A549 treated with Hydrocortisone at 1 μM for 4 hours (cell line): ENCODE data around the gene ARID4B. TPM values are rescaled to one million over a fixed set of nuclear protein-coding genes. Genes with fewer than 3 reads are reported as not detected.

Source experiments
- total RNA-seq: library from RNA; stranded (reverse); fragments of 200-300 nt; extraction: Qiagen RNA extraction; gene quantifications from 5 replicates; pipeline ENCODE4 v1.2.3, GENCODE V29; 2022

Gene ARID4B, protein sequence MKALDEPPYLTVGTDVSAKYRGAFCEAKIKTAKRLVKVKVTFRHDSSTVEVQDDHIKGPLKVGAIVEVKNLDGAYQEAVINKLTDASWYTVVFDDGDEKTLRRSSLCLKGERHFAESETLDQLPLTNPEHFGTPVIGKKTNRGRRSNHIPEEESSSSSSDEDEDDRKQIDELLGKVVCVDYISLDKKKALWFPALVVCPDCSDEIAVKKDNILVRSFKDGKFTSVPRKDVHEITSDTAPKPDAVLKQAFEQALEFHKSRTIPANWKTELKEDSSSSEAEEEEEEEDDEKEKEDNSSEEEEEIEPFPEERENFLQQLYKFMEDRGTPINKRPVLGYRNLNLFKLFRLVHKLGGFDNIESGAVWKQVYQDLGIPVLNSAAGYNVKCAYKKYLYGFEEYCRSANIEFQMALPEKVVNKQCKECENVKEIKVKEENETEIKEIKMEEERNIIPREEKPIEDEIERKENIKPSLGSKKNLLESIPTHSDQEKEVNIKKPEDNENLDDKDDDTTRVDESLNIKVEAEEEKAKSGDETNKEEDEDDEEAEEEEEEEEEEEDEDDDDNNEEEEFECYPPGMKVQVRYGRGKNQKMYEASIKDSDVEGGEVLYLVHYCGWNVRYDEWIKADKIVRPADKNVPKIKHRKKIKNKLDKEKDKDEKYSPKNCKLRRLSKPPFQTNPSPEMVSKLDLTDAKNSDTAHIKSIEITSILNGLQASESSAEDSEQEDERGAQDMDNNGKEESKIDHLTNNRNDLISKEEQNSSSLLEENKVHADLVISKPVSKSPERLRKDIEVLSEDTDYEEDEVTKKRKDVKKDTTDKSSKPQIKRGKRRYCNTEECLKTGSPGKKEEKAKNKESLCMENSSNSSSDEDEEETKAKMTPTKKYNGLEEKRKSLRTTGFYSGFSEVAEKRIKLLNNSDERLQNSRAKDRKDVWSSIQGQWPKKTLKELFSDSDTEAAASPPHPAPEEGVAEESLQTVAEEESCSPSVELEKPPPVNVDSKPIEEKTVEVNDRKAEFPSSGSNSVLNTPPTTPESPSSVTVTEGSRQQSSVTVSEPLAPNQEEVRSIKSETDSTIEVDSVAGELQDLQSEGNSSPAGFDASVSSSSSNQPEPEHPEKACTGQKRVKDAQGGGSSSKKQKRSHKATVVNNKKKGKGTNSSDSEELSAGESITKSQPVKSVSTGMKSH (N-terminal part only)
- 10.2 to 20.2 TPM (median 13.9 TPM) in 5 replicates for total RNA-seq

GRCh38 chr1:235327559-235328270, at the start of gene ARID4B:
ARID4B (minus strand) TSS chr1:235328179; CDS start chr1:235326919, 1,260 bp downstream.

DNA sequence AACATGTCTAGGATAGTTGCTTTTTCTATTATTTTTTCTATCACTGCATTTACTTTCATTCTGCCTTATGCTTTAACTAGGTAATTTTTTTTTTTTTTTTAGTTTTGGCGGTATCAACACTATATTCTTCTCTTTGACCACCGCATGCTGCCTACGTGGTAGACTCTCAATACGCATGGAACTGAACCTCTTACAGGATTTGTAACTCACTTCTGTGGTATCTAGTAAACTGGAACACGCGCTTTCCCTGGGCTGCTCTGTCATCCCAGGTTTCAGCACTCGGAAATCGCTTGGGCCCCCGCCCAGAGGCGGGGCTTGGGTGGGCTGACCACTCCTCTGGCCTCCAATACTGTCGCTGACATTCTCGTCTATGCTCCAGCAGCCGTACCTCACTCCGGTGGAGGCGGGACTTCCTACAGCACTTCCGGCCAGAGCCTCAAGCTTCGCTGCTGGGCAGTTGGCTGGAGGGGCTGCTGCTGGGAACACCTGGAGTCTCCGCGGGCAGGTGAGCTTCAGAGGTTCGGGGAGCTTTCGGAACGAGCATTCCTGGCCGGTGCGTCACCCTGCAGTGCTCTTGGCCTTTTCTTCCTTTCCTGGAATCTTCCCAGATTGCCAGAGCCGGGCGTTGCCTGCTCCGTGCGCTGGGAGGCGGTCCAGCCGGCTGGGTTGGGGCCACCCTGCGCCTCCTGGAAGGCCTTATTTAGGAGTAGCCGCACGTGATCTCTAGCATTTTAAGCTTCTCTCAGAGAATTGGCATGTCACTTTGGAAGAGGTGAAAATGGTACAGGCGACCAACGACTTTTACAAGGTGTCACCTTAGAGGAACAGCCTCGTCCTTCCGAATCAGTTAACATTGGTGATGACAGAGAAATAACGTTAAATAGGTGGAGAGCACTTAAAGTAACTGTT, 39.3 kb upstream of the ARID4B start, which contains the start of gene TBCE:
Gene TBCE (plus strand): TSS at position 428 of the 909 bp plus-strand sequence. CDS start 12,623 bp downstream, outside the sequence.

GRCh38 chr1:235328271-235329138, 526 bp upstream of the ARID4B start, which contains the start of gene GGPS1:
GGPS1 (plus strand) TSS chr1:235328570; CDS start chr1:235335265, 6,695 bp downstream.

DNA sequence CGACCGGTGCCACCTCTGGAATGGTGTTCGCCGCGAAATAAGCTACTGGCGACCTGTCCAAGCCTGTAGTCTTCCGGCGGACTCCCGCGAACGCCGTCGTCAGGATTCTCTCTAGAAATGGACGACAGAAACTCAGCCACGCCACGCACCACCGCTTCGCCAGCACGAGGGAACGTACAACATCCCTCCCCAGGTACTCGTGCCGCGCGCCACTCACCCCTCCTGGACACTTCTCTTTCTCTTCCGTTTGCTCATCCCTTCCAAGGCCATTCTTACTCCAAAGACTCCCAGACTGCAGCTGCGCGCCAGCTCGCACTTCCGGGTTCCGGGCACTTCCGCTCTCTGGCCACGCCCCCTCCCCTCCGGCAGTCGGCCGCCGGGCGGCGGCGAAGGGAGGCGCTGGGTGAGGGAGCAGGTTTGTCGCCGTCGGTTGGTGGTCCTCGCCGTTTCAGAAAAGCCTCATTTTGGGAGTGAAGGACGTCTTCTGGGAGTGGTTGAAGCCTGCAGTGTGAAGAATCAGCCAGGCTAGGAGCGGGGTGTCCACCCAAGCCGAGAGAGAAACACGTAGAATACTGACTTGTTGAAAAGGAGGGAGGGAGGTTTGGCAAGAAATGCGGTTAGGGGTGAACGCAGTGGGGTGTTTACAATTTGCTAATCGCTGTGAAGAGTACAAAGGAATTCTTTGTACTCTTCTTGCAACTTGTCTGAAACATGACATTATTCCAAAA, 166.9 kb downstream of the ARID4B start, which contains the start of gene RBM34:
Gene RBM34 (minus strand): TSS at position 294 of the 728 bp plus-strand sequence. CDS start 24 bp downstream, at position 270.

GRCh38 chr1:235128456-235129328, 199.3 kb downstream of the ARID4B start, which contains the start of gene TOMM20:
TOMM20 (minus strand) TSS chr1:235128837; CDS start chr1:235128715, 122 bp downstream.

Other genes starting within 250 kb of the ARID4B start
- 106 to 133 TPM (median 111 TPM) in 5 replicates for gene TOMM20, start 199.3 kb downstream of the ARID4B start, total RNA-seq
- gene RBM34, start 166.9 kb downstream of the ARID4B start, total RNA-seq = 62.0 to 77.3 TPM (median 71.8 TPM) in 5 replicates
- gene GGPS1, start 391 bp upstream of the ARID4B start, total RNA-seq = 16.3 to 23.8 TPM (median 19.7 TPM) in 5 replicates
- 40.4 to 47.8 TPM (median 44.8 TPM) in 5 replicates for gene TBCE, start 39.2 kb upstream of the ARID4B start, total RNA-seq
- gene B3GALNT2, start 176.3 kb upstream of the ARID4B start, total RNA-seq = 15.2 to 23.8 TPM (median 17.9 TPM) in 5 replicates